Fibroblast of upper back skin (primary cell): ENCODE data around the gene ACP7.
"Not testable (repeated sequence)": the region's sequence is repeated elsewhere in the genome, so short reads cannot be mapped to it uniquely, and the experiment has no call there.

ENCODE experiments used
- DNase-seq: peaks from one replicate; pipeline ENCODE4 v3.0.0-alpha.2; 2013

The ACP7 gene

DNA sequence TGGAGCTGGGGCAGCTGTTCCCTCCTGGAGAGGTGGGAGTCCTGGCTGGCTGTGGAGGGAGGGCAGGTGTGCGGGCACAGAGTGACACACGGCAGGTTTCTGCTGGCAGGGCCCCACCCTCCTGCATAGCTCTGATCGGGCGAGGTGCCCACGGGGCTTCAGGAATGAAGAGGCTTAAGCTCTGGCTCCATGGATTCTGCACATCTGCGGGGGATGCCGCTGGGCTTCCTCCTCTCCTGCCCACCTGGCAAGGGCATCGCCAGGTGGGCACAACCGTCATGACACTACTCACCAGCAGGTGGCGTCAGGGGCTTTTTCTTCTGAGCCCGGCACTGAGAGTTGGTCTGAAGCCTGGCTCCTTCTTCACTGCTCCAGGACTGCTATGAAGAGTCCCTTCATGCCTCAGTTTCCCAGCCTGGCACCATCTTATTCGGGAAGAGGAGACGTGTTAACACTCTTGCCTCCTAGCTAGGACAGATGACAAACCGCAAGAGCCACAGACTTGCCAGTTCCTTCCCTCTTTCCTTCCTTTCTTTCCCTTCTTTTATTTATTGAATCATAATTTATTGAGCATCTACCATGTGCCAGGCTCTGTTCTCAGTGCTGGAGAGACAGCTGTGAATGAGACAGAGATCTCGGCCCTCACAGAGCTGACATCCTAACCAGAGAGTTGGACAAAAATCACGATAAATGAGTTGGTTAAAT, 26.2 kb downstream of the ACP7 start:
- peak; percentile 20 for DNase-seq

DNA sequence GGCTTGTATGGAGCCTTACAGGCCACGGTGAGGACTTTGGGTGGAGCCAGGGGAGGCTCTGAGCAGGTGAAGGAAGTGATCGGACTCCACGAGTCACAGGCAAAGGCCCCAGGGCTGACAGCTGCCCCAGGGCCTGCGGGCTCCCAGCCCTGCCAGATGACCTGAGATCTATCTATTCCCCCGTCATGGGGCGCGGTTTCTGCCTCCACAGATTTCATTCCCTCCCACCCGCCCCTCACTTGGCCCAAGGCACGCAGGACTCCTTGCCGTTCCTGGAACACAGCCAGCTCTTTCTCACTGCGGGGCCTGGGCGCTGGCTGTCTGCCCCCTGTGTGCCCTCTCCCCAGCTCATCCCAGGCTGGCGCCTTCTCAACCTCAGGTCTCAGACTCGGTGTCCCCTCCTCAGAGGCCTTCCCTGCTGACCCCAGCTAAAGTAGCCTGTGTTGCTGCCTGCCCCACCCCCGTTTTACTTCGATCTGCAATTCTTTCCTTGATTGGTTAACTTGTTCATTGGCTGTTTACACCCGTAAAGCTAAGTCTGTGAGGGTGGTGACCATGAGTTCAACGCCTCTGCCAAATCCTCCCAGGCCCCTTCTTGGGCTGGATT, 27.5 kb downstream of the ACP7 start:
- no peak for DNase-seq

GRCh38 chr19:39112338-39112890, 28.2 kb downstream of the ACP7 start:
- DNase-seq, result no peak

- DNase-seq, result no peak
Observed at GRCh38 chr19:39113199-39113598, 29.0 kb downstream of the ACP7 start.

DNA sequence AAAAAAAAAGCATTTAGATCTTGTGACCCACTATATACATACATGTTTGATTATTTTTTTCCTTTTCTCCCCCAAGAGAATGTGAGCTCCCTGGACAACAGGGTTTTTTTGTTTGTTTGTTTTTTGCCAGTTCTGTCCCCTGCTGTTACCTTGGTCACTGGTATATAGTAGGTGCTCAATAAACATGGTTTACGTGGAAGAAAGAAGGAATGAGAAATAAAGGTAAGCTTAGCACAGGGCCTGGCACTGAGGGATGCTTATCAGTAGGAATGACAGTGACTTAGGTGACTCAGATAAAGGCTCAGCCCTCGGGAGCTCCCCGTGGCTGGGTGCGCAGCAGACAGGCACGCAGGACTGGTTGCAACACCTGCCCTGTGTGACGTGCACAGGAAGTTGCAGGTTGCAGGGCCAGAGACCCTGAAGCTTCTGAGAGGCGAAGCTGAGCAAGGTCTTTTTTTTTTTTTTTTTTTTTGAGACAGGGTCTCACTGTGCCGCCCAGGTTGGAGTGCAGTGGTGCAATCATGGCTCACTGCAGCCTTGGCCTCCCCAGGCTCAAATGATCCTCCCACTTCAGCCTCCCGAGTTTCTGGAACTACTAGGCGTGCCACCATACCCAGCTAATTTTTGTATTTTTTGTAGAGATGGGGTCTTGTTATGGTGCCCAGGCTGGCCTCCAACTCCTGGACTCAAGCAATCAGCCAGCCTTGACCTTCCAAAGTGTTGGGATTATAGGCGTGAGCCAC, 31.1 kb downstream of the ACP7 start:
- no peak for DNase-seq

DNA sequence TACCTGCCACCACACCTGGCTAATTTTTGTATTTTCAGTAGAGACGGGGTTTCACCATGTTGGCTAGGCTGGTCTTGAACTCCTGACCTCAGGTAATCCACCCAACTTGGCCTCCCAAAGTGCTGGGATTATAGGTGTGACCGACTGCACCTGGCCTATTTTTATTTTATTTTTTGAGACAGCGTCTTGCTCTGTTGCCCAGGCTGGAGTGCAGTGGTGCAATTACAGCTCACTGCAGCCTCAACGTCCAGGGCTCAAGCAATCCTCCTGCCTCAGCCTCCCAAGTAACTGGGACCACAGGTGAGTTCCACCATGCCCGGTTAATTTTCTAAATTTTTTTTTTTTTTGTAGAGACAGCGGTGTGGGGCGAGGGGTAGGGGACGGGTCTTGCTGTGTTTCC, 32.9 kb downstream of the ACP7 start:
- not testable (repeated sequence) for DNase-seq

DNA sequence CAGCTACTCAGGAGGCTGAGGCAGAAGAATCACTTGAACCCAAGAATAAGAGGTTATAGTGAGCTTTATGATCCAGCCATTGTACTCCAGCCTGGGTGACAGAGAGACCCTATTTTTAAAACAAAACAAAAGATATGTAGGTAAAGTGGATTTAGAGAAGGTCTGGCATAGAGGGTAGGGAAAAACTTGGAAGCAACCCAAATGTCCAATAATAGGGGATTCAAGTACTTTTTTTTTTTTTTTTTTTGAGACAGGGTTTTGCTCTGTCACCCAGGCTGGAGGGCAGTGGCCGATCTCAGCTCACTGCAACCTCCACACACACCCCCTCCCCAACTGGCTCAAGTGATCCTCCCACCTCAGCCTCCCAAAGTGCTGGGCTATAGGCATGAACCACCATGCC, 35.7 kb downstream of the ACP7 start:
- DNase-seq, result no peak

- DNase-seq, result no peak
Observed at GRCh38 chr19:39122934-39123731, 39.0 kb downstream of the ACP7 start.

DNA sequence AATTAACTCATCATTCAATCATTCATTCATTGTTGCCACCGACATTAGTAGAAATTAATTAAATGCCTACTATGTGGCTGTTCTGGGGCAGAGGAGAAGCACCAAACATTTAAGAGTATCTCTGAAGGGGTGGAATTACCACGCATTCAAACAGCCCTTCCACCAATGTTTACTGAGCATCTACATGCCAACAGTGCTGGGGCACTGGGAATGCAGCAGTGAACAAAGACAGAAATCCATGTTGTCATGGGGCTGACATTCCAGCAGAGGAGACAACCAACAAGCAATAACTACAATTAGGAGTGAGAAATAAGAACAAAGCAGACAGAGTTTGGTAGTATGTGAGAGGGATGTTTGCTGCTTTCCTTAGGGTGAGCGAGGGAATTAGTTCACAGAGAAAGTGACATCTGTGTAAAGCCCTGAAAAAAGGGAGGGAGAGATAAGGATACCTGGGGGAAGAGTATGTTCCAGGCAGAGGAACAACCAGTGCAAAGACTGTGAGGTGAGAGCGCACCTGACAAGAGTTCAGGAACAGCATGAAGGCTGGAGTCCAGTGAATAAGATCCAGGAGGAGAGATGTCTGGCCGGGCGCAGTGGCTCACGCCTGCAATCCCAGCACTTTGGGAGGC, 40.1 kb downstream of the ACP7 start:
- DNase-seq, result no peak

DNA sequence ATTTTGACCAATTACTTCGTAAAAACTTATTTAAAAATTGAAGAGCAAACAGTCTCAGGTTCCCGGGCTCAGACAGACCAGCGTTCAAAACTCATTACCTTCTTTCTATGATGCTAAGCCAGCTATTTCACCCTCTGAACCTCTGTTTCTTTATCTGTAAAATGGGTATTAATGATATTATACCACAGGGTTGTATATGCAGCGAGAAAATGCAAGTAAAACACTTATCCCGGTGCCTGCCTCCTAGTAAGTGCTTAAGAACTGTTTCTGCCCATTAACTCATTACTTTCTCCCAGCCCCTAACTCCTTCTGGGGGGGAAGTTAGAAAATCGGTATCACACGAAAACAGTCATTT, 41.0 kb downstream of the ACP7 start:
- DNase-seq, result no peak

DNA sequence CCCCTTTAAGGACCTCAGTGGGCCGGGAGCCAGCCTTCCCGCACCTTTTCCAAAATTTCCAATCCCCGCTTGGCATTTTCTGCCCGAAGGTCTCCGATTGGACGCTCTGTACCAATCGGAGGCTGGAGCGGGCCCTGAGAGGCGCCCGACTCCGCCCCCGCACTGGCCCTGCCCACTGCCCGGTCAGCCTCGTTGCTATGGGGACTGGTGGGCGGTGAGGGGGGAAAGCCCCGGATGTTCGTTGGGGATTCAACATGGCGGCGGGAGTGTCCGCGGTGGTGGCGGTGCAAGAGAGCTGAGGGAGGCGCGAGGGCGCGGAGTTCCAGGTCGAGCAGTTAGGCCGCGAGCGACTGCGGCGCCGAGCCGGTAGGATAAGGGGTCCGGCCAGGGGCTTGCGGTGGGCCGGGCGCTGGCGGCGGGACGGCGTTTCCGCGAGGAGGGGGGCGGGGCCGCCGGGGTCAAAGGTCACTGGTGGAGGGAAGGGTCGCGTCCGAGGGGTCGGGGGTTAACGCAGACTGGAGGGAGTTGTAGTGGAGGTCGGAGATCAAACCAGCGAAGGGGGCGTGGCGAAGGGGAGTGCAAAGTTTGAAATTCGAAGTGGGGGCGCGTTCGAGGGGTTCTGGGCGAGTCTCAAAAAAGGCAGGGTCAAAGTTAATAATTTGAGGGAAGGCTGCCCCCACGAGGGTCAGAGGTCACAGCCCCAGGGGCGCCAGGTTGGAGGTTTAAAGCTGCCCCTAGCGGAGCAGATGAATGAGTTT, 41.6 kb downstream of the ACP7 start, which contains the start of gene PAK4:
Gene PAK4 (plus strand): TSS at position 233 of the 758 bp plus-strand sequence. CDS start 43,768 bp downstream, outside the sequence.
- DNase-seq, result peak; percentile 98

DNA sequence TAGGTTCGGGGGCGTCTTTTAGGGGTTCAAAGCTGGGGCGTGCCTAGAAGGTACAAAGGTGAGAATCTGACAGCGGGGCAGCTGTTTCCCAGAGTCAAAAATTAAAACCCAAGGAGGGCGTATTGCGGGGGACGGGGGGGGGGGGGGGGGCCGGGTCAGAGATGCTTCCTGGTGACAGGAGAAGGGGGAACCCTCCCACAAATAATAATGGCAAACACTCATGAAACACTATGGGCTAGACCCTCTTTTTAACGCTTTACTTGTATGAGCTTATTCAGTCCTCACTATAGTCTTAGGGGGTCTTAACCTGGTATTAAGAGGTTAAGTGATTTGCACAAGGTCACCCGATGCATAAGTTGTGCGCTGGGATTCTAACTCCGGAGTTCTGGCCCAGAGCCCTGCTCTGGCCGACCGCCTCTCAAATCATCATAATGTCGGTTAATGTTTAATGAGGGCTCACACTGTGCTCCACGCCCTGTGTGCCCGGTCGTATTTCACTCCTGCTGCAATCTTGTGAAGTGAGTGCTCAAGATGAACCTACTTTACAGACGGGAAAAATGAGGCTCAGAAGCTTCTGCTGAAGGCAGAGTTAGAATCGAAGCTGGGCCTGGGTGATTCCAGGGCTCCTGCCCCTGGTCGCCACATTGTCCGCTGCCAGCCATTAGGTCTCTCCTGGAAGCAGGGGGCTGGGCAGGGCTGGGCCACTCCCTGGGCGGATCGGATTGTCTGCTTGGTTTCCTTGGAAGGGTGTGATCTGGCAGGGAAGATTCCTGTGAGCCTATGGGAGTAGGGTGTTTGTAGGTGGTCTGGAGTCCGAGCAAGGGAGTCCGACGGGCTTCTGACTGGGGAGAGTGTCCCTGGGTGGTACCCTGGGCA, 42.4 kb downstream of the ACP7 start:
- DNase-seq, result peak; percentile 13

GRCh38 chr19:39127812-39128515, 43.8 kb downstream of the ACP7 start:
- no peak for DNase-seq

GRCh38 chr19:39128516-39129079, 44.4 kb downstream of the ACP7 start:
- no peak for DNase-seq

GRCh38 chr19:39129116-39129515, 44.9 kb downstream of the ACP7 start:
- no peak for DNase-seq

GRCh38 chr19:39130337-39131254, 46.4 kb downstream of the ACP7 start:
- no peak for DNase-seq

DNA sequence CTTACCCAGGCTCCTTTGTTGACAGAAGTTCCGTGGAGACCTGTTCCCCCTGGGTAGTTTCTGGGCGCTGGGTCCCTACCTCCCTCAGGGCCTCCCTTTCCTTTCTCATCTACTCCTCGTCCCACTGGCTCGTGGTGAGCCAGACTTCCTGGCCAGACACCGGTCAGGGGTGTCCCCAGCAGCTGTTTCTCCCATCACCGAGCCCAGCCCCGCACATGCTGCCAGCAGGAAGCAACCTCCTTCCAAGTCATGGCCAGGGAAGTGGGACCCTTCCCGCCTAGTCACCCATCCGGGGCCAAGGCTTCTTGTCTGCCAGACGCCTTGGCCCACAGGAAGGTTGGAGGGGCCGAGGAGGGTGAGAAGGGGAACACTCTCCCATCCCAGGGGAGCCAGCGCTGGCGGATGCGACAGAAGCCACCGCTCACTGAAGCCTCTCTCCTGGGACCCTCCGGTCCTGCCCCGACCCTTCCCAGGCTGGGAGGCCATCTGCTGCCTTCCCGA, 47.1 kb downstream of the ACP7 start:
- DNase-seq, result no peak

DNA sequence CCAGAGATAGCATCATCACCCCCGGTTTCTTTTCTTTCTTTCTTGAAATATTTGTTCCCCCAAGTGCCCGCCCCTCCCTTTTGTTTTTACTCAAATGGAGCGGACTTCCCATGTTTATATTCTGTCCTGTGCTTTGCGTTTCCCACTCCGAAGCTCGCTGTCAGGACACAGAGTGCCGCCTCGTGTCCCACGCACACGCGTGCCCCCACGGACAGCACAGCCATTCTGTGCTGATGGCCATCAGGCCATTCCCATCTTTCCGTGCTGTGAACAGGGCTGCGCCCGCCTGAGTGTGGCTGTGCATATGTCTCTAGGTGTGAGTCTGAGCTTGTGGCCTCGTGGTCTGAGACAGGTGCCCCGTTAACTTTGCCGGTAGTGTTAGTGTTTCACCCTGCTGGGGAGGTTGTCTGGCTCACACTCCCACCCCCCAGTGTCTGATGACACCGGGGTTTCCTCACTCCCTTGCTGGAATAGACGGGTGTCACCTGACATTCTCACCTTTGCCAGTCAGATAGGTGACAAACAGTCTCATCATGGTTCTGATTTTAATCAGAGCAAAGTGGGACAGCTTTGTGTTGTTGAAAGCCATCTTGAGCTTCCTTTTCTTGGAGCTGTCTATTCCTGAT, 48.3 kb downstream of the ACP7 start:
- no peak for DNase-seq
